H9 (cell line): ENCODE data around the gene SMIM21. TPM values are rescaled to one million over a fixed set of nuclear protein-coding genes. Genes with fewer than 3 reads are reported as not detected.

Experiments
- DNase-seq: peaks from one replicate; pipeline ENCODE4 v3.0.0-alpha.2; 2017
- H2AFZ ChIP-seq: one replicate; pipeline ENCODE4 v1.6.1; 2013; ENCODE audit warnings: mild to moderate bottlenecking, low read length, control low read depth, moderate library complexity
- H2AK5ac ChIP-seq: 2 replicates; pipeline ENCODE4 v1.6.1; 2013; ENCODE audit warnings: low read length, control low read depth, mixed read lengths; ENCODE audit not compliant: insufficient read length
- H2BK120ac ChIP-seq: one replicate; pipeline ENCODE4 v1.6.1; 2013; ENCODE audit warnings: low read depth, mild to moderate bottlenecking, low read length, control low read depth, inconsistent platforms; ENCODE audit not compliant: poor library complexity, severe bottlenecking
- H2BK12ac ChIP-seq: 2 replicates; pipeline ENCODE4 v1.6.1; 2013; ENCODE audit warnings: low read length, control low read depth, mixed read lengths, low read depth; ENCODE audit not compliant: insufficient read length
- H2BK15ac ChIP-seq: 2 replicates; pipeline ENCODE4 v1.6.1; 2013; ENCODE audit warnings: low read depth, low read length, control low read depth
- H2BK20ac ChIP-seq: one replicate; pipeline ENCODE4 v1.6.1; 2013; ENCODE audit warnings: low read depth, mild to moderate bottlenecking, low read length, control low read depth, inconsistent platforms; ENCODE audit not compliant: poor library complexity, severe bottlenecking
- H2BK5ac ChIP-seq: 2 replicates; pipeline ENCODE4 v1.6.1; 2013; ENCODE audit warnings: low read length, control low read depth, mixed read lengths; ENCODE audit not compliant: insufficient read length
- H3K14ac ChIP-seq: 2 replicates; pipeline ENCODE4 v1.6.1; 2013; ENCODE audit warnings: low read length, control low read depth; ENCODE audit not compliant: insufficient read depth
- H3K18ac ChIP-seq: 2 replicates; pipeline ENCODE4 v1.6.1; 2013; ENCODE audit warnings: low read depth, mild to moderate bottlenecking, mixed read lengths, low read length, control low read depth; ENCODE audit not compliant: insufficient read length
- H3K23ac ChIP-seq: 2 replicates; pipeline ENCODE4 v1.6.1; 2013; ENCODE audit warnings: low read length, control low read depth, mixed read lengths, low read depth; ENCODE audit not compliant: insufficient read length
- H3K23me2 ChIP-seq: 2 replicates; pipeline ENCODE4 v1.6.1; 2013; ENCODE audit warnings: low read depth, mild to moderate bottlenecking, mixed read lengths, low read length, control low read depth; ENCODE audit not compliant: insufficient read length, poor library complexity, severe bottlenecking
- H3K27ac ChIP-seq: 2 replicates; pipeline ENCODE4 v1.5.1; 2013; ENCODE audit warnings: low read length, control low read depth, mixed read lengths, low read depth; ENCODE audit not compliant: insufficient read length
- H3K27me3 ChIP-seq: 2 replicates; pipeline ENCODE4 v1.6.1; 2013; ENCODE audit warnings: low read length, control low read depth, inconsistent platforms; ENCODE audit not compliant: insufficient read depth
- H3K4ac ChIP-seq: 2 replicates; pipeline ENCODE4 v1.6.1; 2013; ENCODE audit warnings: low read depth, mild to moderate bottlenecking, control low read depth, inconsistent platforms, low read length, moderate library complexity
- H3K4me1 ChIP-seq: 2 replicates; pipeline ENCODE4 v1.6.1; 2013; ENCODE audit warnings: low read length, control low read depth, inconsistent platforms; ENCODE audit not compliant: insufficient read depth
- H3K4me2 ChIP-seq: 2 replicates; pipeline ENCODE4 v1.6.1; 2013; ENCODE audit warnings: low read length, control low read depth, mixed read lengths; ENCODE audit not compliant: insufficient read length, insufficient read depth
- H3K56ac ChIP-seq: 2 replicates; pipeline ENCODE4 v1.6.1; 2013; ENCODE audit warnings: low read depth, mild to moderate bottlenecking, mixed read lengths, low read length, control low read depth; ENCODE audit not compliant: insufficient read length
- H3K79me1 ChIP-seq: 2 replicates; pipeline ENCODE4 v1.6.1; 2013; ENCODE audit warnings: low read depth, mild to moderate bottlenecking, moderate library complexity, low read length, control low read depth, inconsistent platforms; ENCODE audit not compliant: insufficient read depth, poor library complexity, severe bottlenecking
- H3K79me2 ChIP-seq: 2 replicates; pipeline ENCODE4 v1.6.1; 2013; ENCODE audit warnings: low read length, control low read depth, inconsistent platforms; ENCODE audit not compliant: insufficient read depth
- H3K9ac ChIP-seq: 2 replicates; pipeline ENCODE4 v1.6.1; 2013; ENCODE audit warnings: low read length, control low read depth, mixed read lengths; ENCODE audit not compliant: insufficient read length; ENCODE audit errors: extremely low read depth
- H3K9me3 ChIP-seq: one replicate; pipeline ENCODE4 v1.6.1; 2013; ENCODE audit warnings: low read depth, low read length, inconsistent platforms; ENCODE audit not compliant: control insufficient read depth
- H3T11ph ChIP-seq: one replicate; pipeline ENCODE4 v1.6.1; 2013; ENCODE audit warnings: mild to moderate bottlenecking, low read length, control low read depth, inconsistent platforms
- H4K20me1 ChIP-seq: one replicate; pipeline ENCODE4 v1.6.1; 2013; ENCODE audit not compliant: control insufficient read depth, insufficient read length, insufficient read depth
- H4K5ac ChIP-seq: 2 replicates; pipeline ENCODE4 v1.6.1; 2013; ENCODE audit warnings: low read depth, mild to moderate bottlenecking, mixed read lengths, low read length, control low read depth; ENCODE audit not compliant: insufficient read length
- H4K8ac ChIP-seq: replicated peaks from 2 replicates; pipeline ENCODE4 v1.6.1; 2013; ENCODE audit warnings: low read length, control low read depth, mixed read lengths, low read depth; ENCODE audit not compliant: insufficient read length
- H4K91ac ChIP-seq: 2 replicates; pipeline ENCODE4 v1.6.1; 2013; ENCODE audit warnings: low read depth, mild to moderate bottlenecking, moderate library complexity, mixed read lengths, low read length, control low read depth; ENCODE audit not compliant: insufficient read length
- H3K27ac Mint-ChIP-seq, 3 experiments: 2 replicates in 2 of 3; 3 replicates in 1 of 3; pipeline ENCODE4 v1.8.0; 2020 to 2021; ENCODE audit warnings: mixed read lengths in 3 of 3, mild to moderate bottlenecking in 1 of 3, moderate library complexity in 1 of 3
- H3K27me3 Mint-ChIP-seq: 2 replicates; pipeline ENCODE4 v1.8.0; 2021; ENCODE audit warnings: low read depth, mild to moderate bottlenecking, moderate library complexity, mixed read lengths
- H3K36me3 Mint-ChIP-seq, 3 experiments: 2 replicates in 2 of 3; 3 replicates in 1 of 3; pipeline ENCODE4 v1.8.0; 2020 to 2021; ENCODE audit warnings: low read depth in 3 of 3, mixed read lengths in 3 of 3; ENCODE audit not compliant: insufficient read depth in 1 of 3
- H3K4me1 Mint-ChIP-seq, 2 experiments: 2 replicates each; pipeline ENCODE4 v1.8.0; 2020; ENCODE audit warnings: mixed read lengths in 2 of 2
- H3K4me3 Mint-ChIP-seq, 2 experiments: 2 replicates in 1 of 2; 3 replicates in 1 of 2; pipeline ENCODE4 v1.8.0; 2020 to 2021; ENCODE audit warnings: mild to moderate bottlenecking in 2 of 2, mixed read lengths in 2 of 2, moderate library complexity in 1 of 2
- H3K9me3 Mint-ChIP-seq, 2 experiments: 2 replicates in 1 of 2; 3 replicates in 1 of 2; pipeline ENCODE4 v1.8.0; 2020; ENCODE audit warnings: mild to moderate bottlenecking in 2 of 2, mixed read lengths in 2 of 2, moderate library complexity in 1 of 2
- WGBS: extraction: QIAGEN DNeasy Blood & Tissue Kit; methylation state at CpG from one replicate; pipeline ENCODE4 v1.1.7; 2013; ENCODE audit warnings: missing lambda C conversion rate, low lambda C conversion rate, mixed read lengths; ENCODE audit not compliant: insufficient read length; ENCODE audit errors: extremely low coverage; 5-methylcytosine and 5-hydroxymethylcytosine counted together
- total RNA-seq: library from RNA; stranded (reverse); gene quantifications from 2 replicates; pipeline ENCODE4 v1.2.1, GENCODE V29; 2021
- TF ChIP-seq, protein P1 (sequence below): fragments of 200-600 bp; sonication (generic); conservative IDR thresholded peaks from 3 replicates; pipeline ENCODE4 v1.8.0; 2021; ENCODE audit warnings: antibody characterized with exemption, mild to moderate bottlenecking

Gene SMIM21
- total RNA-seq, 1 experiment from 2014 or later, result not detected

DNA sequence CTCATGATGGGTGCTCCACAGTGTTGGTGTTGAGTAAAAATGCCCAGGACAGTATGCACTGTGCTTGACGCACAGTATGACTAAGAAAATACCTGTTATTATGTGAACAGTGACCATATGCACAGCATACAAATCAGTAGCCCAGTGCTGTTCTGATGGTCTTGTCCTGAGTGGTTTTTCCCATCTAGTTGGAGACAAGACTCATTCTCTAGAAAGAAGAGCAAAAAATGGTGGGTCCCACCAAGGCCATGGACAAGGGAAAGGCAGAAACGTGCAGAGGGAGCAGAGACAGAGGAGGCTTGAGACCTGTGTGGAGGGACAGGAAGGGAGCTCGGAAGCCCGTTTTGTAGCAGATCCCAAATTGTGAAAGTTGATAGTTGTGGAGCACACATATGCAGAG lies 987 bp upstream of the SMIM21 start:
- H4K20me1 ChIP-seq, result no peaks in the 10 kb centered on the region
- no peak overlapping the region for H3K56ac ChIP-seq
- H2BK20ac ChIP-seq, result no peak overlapping the region
- no peaks in the 10 kb centered on the region for H3K27me3 ChIP-seq
- H2BK15ac ChIP-seq, result no peak overlapping the region
- Mint-ChIP-seq H3K27ac (no peak overlapping the region; a peak in 1 of 7 replicates), H3K4me1 (peaks cover 8% of the 10 kb centered on the region in 2 experiments), H3K36me3 (peaks cover 0 to 1% (median 0%) of the 10 kb centered on the region in 3 experiments; a peak in 1 of 7 replicates), H3K9me3 (no peaks in the 10 kb centered on the region), H3K4me3 (no peak overlapping the region), H3K27me3 (peaks cover 4% of the 10 kb centered on the region; the same call in 1 of the 2 replicates)
- H2BK5ac ChIP-seq, result no peak overlapping the region
- no peak overlapping the region for H2AK5ac ChIP-seq
- H4K5ac ChIP-seq, result no peak overlapping the region
- H4K91ac ChIP-seq, result no peak overlapping the region
- no peak overlapping the region for H3T11ph ChIP-seq
- H3K27ac ChIP-seq, result no peak overlapping the region
- H4K8ac ChIP-seq, result peak overlapping the region; percentile 38
- H3K18ac ChIP-seq, result no peak overlapping the region
- no peak overlapping the region for H2AFZ ChIP-seq
- H3K9ac ChIP-seq, result no peak overlapping the region
- H3K23me2 ChIP-seq, result peaks cover 2% of the 10 kb centered on the region
- no peak overlapping the region for H2BK120ac ChIP-seq
- no peak for DNase-seq
- no peak overlapping the region for H3K14ac ChIP-seq
- H3K4me1 ChIP-seq, result peaks cover 2% of the 10 kb centered on the region; the same call in 1 of the 2 replicates
- H3K79me2 ChIP-seq, result no peaks in the 10 kb centered on the region
- TF ChIP-seq, protein P1, sequence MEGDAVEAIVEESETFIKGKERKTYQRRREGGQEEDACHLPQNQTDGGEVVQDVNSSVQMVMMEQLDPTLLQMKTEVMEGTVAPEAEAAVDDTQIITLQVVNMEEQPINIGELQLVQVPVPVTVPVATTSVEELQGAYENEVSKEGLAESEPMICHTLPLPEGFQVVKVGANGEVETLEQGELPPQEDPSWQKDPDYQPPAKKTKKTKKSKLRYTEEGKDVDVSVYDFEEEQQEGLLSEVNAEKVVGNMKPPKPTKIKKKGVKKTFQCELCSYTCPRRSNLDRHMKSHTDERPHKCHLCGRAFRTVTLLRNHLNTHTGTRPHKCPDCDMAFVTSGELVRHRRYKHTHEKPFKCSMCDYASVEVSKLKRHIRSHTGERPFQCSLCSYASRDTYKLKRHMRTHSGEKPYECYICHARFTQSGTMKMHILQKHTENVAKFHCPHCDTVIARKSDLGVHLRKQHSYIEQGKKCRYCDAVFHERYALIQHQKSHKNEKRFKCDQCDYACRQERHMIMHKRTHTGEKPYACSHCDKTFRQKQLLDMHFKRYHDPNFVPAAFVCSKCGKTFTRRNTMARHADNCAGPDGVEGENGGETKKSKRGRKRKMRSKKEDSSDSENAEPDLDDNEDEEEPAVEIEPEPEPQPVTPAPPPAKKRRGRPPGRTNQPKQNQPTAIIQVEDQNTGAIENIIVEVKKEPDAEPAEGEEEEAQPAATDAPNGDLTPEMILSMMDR, result no peak
- no CpG with 5 or more reads among the region's 4 CpGs for WGBS
- no peak overlapping the region for H2BK12ac ChIP-seq
- H3K4ac ChIP-seq, result no peak overlapping the region
- no peaks in the 10 kb centered on the region for H3K9me3 ChIP-seq
- H3K4me2 ChIP-seq, result no peak overlapping the region
- H3K23ac ChIP-seq, result no peak overlapping the region
- H3K79me1 ChIP-seq, result no peaks in the 10 kb centered on the region
